Stimulated activated CD4-positive, alpha-beta T cell treated with anti-CD3 and anti-CD28 coated beads, Interleukin-2, amount 100 ng/mL, for 4 hours (primary cell): ENCODE data around the gene LCN6.
A peak's percentile ranks its signal among the peaks of the same experiment; 100 is the strongest.

Experiments
- DNase-seq: peaks from one replicate; pipeline ENCODE4 v3.0.0-alpha.2; 2020; ENCODE audit warnings: low read depth

LCN6 gene

DNA sequence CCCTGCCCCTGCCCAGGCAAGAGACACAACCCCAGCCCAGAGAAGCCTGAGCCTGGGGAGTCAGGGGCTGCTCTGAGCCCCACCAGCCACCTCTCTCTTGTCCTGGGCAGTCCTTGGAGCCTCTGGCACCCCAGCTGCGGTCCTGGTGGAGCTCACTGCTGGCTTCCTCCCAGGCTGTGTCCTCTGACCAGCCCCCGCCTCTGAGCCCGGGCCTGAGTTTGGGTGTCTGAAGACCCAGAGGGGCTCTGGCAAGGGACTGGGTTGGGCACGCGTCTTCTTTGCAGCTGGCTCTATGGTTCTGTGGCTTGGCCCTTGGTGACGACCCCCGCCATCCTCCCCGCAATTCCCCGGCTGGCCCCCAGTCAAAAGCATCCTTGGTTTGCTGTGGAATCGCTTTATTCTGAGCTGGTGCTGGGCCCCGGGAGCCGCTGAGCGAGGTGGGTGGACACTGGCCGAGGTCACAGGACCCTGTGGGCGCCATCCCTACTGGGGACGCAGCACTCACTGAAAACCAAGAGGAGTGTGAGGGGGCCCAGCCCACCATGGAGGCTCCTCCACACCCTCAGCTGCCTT is 4.6 kb downstream of the LCN6 start:
- DNase-seq, result no peak

DNA sequence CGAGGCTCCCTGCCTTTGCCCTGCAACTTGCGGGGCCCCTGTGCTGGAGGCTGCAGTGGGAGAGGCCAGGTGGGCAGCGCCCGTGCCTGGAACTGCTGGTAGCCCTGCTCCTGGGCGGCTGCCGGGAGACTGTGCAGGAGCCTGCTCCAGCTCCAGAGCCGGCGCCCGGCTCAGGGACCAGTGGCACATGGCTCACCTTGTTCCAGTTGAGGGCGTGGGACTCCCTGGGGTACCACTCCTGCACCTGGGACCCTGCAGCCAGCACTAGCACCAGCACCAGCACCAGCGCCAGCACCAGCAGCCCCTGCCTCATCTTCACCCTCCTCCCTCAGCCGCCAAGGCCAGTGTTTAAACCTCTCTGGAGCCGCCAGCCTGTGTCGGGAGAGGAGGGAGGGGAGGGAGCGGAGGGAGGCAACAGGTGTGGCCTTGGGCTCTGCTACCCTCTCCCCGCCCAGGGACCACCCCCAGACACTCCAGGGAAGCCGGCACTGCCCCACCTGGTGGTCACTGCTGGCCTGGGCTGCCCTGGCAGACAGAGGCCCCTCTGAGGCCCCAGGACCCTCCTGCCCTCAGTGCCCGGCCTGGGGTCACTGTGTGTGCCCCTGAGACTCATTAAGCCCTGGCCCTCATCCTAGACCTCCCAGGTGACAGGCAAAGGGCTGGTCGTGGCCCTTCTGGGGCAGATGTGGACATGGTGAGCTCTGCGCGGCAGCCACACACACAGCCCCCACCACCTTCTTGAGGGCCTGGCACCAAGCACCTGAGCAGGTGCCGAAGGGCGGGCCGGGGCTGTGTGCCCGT is 5.5 kb downstream of the LCN6 start, which contains the start of gene LCN10:
Gene LCN10, minus strand, starts transcription at position 350 of the 801 bp plus-strand sequence. Its CDS starts 37 bp downstream, at position 313.
- DNase-seq, result no peak

DNA sequence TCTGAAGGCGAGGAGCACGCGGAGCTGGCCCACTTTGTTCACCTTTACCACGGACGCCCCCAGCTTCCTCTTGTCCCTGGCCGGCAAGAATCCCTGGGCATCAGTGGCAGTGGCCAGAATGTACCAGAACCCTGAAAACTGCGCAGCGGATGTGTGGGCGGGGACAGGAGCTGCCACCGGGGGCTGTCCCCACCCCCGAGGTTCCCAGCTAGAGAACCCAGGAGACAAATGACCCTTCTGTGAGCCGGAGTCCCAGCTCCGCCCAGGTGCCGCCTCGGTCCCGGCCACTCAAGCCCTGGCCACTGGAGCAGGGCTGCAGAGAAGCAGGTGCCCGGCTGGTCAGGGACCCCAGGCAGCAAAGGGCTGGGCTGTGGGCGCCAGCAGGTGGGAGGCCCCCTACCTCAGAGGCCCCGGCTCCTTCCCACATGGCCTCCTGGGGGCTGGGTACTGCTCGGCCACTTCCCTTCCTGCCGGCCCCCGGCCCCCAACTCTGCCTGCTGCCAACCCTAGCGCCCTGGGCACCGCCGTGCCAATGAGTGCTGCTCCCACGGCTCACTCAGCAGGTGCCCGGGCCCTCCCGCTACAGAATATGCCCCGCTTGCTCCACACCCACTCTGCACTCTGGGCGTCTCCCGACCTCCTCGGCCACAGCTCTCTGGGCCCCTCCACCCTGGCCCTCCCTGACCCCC is 6.3 kb downstream of the LCN6 start:
- DNase-seq, result no peak

DNA sequence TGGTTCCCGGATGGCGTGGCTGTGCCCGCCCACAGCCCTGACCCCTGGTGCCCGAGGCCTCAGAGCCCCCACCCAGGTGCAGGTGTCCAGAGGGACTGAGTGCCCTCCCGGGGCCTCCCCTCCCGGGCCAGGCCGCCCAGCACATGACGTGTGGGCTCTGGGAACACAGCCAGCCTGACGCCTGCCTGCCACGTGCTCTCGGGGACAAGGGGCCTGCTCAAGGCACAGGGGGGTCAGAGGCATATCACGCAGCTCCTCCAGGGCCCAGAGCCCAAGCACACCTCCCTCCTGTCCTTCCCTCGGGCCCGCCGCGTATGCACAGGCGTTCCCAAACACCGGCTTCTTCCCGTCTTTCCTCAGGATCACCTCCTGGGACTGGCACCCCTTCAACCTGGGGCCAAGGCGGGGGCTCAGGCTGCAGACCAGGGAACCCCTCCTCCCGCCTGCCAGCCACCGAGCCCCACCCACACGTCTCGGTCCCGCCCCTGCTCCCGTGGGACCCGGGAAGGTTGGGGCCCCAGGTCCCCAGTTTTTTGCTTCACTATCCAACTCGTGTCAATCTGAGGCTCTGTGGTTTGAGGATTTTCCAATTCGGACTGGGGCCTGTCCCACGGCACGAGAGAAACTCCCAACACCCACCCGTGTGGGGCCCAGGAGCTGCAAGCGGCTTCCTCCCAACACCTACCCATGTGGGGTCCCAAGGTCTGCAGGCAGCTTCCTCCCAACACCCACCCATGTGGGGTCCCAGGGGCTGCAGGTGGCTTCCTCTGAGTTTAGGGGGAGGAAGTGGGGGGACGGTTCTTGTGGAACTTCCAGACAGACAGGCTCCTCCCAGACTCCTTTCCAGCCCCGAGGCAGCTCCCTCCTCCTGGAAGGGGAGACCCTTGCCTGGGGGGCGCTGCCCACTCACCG is 7.1 kb downstream of the LCN6 start:
- no peak for DNase-seq

DNA sequence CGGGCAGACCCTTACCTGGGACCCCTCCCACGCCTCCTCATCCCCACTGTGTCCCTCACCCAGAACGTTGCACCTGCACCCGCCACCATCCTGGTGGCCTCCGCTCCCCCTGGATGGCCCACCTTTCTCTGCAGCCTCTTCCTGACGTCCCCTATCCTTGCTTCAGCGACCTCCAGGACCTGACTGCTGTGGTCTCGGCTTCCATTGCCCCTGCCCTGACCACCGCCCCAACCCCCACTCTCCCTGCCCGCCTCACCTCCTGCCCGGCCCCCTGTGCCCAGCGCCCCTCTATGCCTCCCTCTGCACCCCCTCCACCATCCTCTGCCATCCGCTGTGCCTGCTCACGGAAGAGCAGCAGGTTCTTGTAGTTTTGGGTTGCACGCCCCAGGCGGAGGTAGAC is 7.8 kb downstream of the LCN6 start:
- DNase-seq, result no peak

DNA sequence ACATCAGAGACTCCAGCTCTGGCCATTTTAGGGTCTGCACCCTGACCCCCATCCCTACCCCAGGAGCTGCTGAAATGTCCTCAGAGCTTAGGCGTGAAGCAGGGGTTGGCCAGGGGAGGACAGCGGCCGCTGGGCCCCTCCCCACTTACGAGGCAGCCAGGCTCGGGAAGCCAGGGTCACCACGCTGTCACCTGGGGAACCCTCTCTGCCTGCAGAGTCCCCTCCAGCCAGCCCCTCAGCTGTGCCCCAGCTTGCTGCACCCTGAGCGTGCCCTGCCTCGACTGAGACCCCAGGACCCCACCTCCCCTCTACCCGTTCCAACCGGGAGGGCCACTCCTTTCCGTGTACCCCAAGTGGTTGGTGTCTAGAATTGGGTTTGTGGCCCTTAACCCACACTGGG is 8.3 kb downstream of the LCN6 start:
- no peak for DNase-seq

DNA sequence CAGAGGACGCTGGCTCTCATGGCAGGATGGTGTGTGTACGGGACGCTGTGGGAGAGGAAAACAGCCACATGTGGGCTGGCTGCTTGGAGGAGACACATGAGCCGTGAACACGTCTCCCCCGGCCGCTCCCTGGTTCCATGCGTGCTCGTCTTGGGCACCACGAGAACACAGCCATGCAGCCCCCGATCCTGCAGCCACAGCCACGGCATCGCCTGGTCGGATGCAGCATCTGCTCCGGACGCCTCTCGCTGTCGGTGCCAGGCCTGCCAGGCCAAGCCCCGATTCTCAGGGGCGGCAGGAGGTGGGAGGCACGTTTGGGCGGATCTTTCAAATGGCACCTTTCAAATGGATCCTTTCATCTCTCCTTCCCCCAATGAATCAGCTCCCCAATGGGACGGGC is 8.8 kb downstream of the LCN6 start:
- no peak for DNase-seq

DNA sequence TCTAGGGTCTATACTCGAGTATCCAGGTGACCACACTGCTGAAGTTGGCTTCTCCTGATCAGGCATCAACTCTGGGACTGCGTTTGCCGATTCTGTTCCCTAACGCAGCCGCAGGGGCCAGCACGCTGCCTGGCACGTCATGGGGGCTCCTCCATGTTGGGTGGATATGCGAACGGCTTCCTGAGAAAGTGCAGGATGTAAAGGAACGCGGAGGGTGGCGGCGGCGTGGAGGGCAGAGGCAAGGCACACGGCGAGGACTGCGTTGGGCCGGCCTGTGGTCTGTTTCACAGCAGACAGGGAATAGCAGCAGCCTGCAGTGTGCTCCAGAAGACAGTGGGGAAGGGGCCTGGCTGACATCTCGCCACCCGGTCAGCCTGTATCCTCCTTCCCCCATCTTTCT is 9.4 kb downstream of the LCN6 start:
- DNase-seq, result no peak

DNA sequence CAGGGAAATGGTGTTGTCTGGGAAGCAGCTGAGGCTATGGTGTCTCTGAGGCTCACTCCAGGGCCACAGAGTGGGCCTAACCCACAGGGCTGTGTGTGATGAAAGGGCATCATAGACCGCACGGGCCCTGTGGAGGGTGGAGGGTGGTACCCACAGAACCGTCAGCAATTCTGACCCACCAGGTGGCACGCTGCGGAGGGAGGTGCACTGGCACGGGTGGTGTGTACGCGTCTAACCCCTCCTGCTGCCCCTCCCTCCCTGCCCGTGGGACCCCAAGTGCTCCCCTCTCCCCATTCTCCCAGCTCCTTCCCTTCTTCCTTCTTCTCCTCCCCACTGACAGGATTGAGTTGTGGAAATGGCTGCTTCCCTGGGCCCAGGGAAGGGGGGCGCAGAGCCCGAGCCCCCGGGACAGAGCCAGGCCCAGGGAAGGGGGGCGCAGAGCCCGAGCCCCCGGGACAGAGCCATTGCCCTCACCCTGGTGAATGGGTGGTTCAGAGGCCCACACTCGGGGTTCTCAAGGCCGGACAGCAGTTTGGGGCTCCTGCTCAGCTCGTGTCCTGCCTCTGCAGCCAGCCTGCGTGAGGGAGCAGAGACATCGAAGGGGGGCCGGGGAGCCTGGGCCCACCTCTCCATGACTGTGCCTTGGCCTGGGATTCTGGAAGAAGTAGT is 12.4 kb downstream of the LCN6 start:
- no peak for DNase-seq

DNA sequence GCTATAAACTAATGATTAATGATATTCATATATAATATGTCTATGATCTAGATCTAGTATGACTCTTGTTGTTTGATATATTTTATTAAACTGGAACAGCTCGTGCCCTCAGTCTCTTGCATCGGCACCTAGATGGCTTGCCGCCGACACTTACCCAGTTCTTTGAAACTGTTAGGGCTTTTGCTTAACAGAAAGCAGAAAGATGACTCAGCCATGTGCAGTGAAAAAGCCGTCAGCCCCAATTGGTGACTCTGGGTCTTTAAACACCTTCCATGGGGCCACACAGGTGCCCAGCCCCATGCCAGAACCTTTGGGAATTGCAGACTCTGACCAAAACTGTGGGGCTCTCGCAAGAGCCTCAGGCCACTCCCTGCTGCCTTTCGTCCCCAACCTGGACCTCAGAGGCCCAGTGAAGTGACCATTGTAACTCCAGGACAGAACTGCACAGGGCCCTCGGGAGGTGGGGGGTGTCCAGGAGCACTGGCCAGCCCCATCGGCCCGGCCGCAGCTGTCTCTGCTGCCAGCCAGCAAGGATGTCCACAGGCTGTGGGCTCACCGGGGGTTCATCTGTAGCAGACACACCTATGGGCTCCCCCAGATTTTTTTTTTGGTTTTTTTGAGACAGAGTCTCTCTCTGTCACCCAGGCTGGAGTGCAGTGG is 13.4 kb downstream of the LCN6 start:
- no peak for DNase-seq

DNA sequence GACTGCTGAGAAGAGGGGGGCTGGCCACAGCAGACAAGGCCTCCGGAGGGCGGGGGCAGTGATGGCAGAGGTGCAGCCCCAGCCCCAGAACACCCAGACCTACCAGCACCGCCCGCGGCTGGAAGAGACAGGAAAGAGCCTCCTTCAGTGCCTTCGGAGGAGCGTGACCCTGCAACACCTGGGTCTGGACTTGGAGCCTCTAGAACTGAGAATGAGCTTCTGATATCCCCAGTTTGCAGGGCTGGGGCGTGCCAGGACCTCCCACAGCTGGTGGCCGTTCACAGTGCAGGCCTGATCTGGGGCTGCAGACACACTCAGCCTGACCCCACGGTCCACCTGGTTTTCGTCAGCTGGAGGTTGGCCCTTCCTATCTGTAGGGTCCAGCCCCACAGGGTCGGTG is 14.7 kb downstream of the LCN6 start:
- DNase-seq, result no peak

DNA sequence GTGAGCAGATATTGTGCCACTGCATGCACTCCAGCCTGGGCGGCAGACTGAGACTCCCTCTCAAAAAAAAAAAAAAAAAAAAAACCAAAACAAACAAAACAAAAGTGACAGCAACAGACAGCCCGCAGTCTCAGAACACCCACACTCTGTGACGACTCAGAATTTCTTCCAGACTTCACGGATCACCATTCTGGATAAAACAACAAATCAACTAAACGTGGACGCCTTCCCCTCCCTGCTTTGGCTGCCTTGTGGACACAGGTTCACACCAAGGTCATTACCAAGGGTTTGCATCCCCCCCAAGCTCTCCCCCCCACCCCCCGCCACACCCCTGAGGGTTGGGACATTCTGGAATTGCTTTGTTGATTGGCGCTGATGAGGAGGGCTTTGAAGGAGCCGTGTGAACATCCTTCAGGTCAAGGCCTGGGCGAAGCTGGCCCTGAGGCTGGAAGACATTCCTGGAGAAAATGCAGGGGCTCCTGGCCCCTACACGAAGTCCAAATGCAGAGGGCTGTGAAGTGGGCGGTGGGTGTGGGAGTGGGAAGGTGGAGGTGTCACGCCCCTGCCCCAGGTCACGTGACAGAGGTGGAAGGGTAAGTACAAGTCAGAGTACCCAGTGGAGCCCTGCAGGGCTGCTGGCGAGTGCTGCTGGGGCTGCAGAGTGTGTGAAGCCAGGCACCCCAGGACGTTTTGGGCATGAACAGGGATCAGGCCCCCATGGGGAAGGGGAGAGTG is 15.7 kb downstream of the LCN6 start:
- DNase-seq, result no peak

DNA sequence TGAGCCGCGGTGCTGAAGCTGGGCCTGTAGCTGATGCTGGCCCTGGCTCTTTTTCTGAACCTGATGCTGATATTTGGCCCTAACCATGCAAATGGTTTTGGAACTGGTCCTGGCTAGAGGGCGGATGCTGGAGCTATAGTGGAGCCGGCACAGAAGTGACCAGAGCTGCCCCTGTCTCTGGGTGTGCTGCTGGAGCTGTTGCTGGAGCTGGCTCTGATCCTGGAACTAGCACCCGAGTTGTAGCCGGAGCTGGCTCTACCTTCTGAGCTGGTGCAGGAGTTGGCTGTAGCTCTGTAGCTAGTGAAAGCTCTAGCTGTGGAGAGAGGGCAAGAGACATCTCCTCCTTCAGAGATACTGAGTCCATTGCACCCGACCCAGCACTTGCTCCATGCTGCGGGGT is 18.4 kb downstream of the LCN6 start:
- DNase-seq, result no peak

DNA sequence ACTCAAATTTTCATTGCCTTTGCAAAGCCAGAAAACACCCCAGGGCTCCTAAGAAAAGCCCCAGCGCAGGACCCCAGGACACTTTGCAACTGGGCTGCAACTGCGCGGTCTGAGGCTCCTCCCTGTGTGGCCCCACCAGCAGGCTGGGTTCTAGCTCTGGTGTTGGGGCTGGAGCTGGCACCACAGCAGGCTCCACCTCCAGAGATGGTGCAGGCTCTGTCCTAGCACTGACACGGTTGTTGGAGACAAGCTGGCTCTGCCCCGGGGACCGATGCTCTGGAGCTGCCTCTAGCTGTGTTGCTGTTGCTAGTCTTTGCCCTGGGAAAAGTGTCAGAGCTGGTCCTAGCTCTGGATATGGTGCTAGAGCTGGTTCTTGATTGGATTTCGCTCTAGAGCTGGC is 19.2 kb downstream of the LCN6 start:
- DNase-seq, result no peak

DNA sequence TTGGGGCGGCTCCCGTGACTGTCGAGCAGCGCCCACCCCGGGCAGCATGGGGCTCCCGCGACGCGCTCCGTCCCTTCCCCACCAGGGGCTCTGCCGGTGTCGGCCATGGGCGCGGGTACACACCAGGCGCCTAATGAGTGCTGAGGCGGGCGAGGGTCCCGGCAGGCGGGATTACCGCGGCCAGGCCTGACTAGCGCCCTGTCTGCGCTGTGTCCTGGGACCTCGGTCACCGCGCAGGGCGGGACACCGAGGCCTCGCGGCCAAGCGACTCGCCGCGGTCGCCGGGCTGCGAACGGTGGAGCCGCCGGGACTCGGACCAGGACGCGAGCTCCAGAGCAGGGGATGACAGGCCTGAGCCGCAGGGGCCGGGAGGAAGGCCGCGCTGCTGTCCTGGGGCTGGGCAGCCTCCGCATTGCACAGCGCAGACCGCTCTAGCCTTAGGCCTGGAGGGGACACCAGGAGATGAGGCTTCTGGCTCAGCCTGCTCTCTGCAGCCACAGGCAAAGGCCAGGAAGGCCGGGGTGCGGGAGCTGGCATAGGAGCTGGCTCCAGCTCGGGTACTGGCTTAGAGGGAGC is 19.7 kb downstream of the LCN6 start:
- DNase-seq, result no peak

DNA sequence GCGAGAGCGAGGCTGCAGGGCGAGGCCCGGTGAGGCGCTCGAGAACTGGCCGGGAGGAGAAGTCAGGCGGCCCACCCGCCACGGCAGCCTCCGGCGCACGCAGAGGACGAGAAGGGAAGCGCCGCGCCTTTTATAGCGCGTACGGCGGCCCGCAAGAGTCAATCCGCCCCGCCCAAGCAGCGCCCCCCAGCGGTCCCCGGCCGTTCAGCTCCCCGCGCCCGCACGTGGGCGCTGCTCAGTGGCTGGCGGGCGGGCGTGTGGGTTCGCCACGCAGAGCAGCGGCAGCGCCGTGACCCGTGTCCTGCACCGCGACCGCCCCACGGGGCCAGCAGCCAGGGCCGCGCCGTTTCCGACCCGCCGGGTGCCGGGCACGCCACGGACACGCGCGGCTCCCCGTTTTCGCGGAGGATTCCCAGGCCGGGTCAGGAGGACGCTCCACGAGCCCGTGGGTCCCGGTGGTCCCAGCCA is 20.2 kb downstream of the LCN6 start:
- peak; percentile 89 for DNase-seq

DNA sequence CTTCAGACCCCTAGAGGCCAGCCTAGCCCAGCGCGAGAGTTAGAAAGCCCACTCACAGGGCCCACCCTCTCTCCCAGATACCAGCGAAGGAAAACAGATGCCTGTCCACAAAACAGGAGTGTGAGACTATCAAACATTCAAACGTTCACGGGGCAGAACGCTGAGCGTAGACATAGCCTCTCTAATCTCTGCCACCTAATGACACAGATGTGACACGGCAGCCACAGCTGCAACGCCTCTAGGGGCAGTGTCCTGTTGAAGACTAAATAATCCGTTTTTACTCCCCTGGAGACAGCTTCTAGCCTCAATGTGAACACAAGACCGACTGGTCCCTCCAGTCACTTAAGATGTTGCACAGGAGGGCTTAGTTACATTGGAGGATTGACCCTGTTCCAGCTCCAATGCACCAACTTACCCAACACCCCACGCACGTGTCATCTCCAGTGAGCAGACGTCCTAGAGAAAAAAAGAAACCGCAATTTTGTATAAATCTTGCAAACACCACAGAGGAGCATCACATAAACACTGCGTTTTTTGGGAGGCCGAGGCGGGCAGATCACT is 21.6 kb downstream of the LCN6 start:
- no peak for DNase-seq

DNA sequence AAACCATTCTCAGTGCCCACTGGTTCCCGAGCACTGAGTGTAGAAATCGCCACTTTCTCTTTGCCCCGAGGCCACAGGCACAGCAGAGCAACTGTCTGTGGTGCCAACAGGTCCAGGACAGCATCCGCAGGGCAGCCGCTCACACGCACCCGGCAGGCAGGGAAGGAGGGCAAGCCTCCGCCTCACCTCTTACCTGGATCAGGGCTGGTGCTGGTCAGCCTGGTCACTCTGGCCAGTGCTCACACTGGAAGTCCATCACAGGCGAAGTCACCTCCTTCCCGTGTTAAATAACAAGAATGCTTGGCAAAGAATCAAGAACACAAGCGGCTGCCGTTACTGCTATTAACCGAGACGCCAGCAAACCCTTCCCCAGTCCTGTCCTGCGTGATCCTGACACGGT is 22.2 kb downstream of the LCN6 start:
- DNase-seq, result no peak

DNA sequence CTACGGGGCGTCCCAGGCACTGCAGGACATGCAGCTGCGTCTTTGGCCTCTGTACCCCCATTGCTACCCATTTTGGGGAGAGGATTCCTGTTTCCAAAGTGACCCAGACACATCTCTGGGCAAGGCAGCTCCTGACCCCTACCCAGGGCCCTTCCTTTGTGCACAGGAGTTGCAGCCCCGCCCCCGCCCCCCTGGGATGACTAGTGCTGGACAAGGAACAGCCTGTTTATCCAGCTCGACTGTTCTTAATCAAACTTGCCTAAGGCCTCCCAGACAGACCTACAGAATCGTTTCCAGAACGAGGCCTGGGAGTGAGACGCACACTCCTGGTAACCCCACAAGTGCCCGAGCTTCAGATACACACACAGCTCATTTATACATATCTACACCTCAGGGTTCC is 22.7 kb downstream of the LCN6 start:
- no peak for DNase-seq

DNA sequence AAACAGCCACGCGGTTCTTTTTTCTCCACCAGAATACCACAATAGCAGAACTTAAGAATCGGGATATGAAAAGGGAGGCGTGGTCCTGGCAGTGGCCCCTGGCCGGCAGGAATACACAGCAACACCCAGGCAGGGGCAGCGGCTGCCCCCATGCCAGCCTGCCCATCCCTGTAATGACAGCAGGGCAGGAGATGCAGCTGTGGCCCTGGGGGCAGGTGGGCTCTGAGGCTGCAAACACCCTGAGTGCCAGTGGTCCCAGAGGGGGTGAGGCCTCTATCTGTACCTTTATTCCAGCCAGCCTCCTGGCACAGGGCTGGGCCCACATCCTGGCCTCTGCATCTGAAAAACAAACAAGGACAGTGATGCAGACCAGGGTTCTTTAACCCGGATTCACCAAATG is 23.6 kb downstream of the LCN6 start:
- DNase-seq, result no peak
